GM12878 (cell line): ENCODE results near the gene STX16. TPM values are rescaled to one million over a fixed set of nuclear protein-coding genes. Genes with fewer than 3 reads are reported as not detected.

Experiments used
- ATF2 ChIP-seq: IDR thresholded peaks from 2 replicates; pipeline ENCODE4 v1.6.1; 2012; ENCODE audit warnings: low read length, inconsistent platforms
- BMI1 ChIP-seq: fragments of 450-650 bp; IDR thresholded peaks from 2 replicates; pipeline ENCODE4 v1.6.1; 2016; ENCODE audit warnings: mild to moderate bottlenecking, moderate library complexity, borderline replicate concordance
- CTCF ChIP-seq, 3 experiments: IDR thresholded peaks in 2 of 3; conservative IDR thresholded peaks in 1 of 3; 2 replicates each; pipeline ENCODE4 v1.5.1; 2011; ENCODE audit warnings: low read depth in 3 of 3, low read length in 3 of 3, mild to moderate bottlenecking in 3 of 3, control low read depth in 2 of 3, moderate library complexity in 2 of 3, inconsistent platforms in 1 of 3, mixed read lengths in 1 of 3; ENCODE audit not compliant: control insufficient read depth in 2 of 3, insufficient read depth in 1 of 3; ENCODE audit errors: extremely low read depth in 1 of 3
- ESRRA ChIP-seq: IDR thresholded peaks from 2 replicates; pipeline ENCODE4 v1.6.1; 2012; ENCODE audit warnings: mild to moderate bottlenecking, low read length, improper control_type of control experiment
- FOXM1 ChIP-seq: IDR thresholded peaks from 2 replicates; pipeline ENCODE4 v1.6.1; 2012; ENCODE audit warnings: low read depth, mild to moderate bottlenecking, inconsistent platforms, low read length, moderate library complexity
- HDAC2 ChIP-seq: fragments of 200-600 bp; sonication (generic); IDR thresholded peaks from 2 replicates; pipeline ENCODE4 v1.6.1; 2017
- IKZF2 ChIP-seq, 2 experiments: fragments of 450-650 bp; IDR thresholded peaks; 2 replicates each; pipeline ENCODE4 v1.6.1; 2017; ENCODE audit warnings: mild to moderate bottlenecking in 2 of 2, moderate library complexity in 2 of 2
- JUND ChIP-seq: IDR thresholded peaks from 2 replicates; pipeline ENCODE4 v1.6.1; 2012; ENCODE audit warnings: low read depth, mild to moderate bottlenecking, low read length, improper control_type of control experiment, moderate library complexity
- LARP7 ChIP-seq: fragments of 450-650 bp; IDR thresholded peaks from 2 replicates; pipeline ENCODE4 v1.6.1; 2017; ENCODE audit warnings: mild to moderate bottlenecking
- NR2F1 ChIP-seq: fragments of 450-650 bp; conservative IDR thresholded peaks from 2 replicates; pipeline ENCODE4 v1.6.1; 2017; ENCODE audit warnings: mild to moderate bottlenecking
- PAX5 ChIP-seq: IDR thresholded peaks from 2 replicates; pipeline ENCODE4 v1.6.1; 2011; ENCODE audit warnings: low read depth, low read length, borderline replicate concordance
- SMARCA5 ChIP-seq: fragments of 450-650 bp; IDR thresholded peaks from 2 replicates; pipeline ENCODE4 v1.6.1; 2017; ENCODE audit warnings: mild to moderate bottlenecking
- SREBF2 ChIP-seq: IDR thresholded peaks from 2 replicates; pipeline ENCODE4 v1.6.1; 2012; ENCODE audit warnings: mild to moderate bottlenecking, low read length
- SRF ChIP-seq, 2 experiments: IDR thresholded peaks; 2 replicates each; pipeline ENCODE4 v1.6.1; 2011; ENCODE audit warnings: low read depth in 2 of 2, low read length in 2 of 2, mild to moderate bottlenecking in 1 of 2, moderate library complexity in 1 of 2
- SUPT20H ChIP-seq: IDR thresholded peaks from 2 replicates; pipeline ENCODE4 v1.6.1; 2011; ENCODE audit warnings: low read depth, mild to moderate bottlenecking, low read length, moderate library complexity, borderline replicate concordance; ENCODE audit not compliant: control insufficient read depth
- TCF12 ChIP-seq: IDR thresholded peaks from 2 replicates; pipeline ENCODE4 v1.6.1; 2011; ENCODE audit warnings: low read depth, mild to moderate bottlenecking, low read length
- TCF3 ChIP-seq: IDR thresholded peaks from 2 replicates; pipeline ENCODE4 v1.6.1; 2012; ENCODE audit warnings: low read depth, mild to moderate bottlenecking, low read length, borderline replicate concordance; ENCODE audit not compliant: insufficient read depth
- ZBTB33 ChIP-seq: fragments of 450-650 bp; IDR thresholded peaks from 2 replicates; pipeline ENCODE4 v1.6.1; 2017; ENCODE audit warnings: mild to moderate bottlenecking
- ZNF217 ChIP-seq: fragments of 450-650 bp; IDR thresholded peaks from 2 replicates; pipeline ENCODE4 v1.6.1; 2017; ENCODE audit warnings: antibody characterized with exemption, mild to moderate bottlenecking
- ZNF24 ChIP-seq: fragments of 450-650 bp; IDR thresholded peaks from 2 replicates; pipeline ENCODE4 v1.6.1; 2017; ENCODE audit warnings: antibody characterized with exemption, mild to moderate bottlenecking
- polyA plus RNA-seq, 11 experiments: library from polyadenylated mRNA; depleted of rRNA in 4 of 11; unstranded in 6 of 11; stranded (reverse) in 5 of 11; fragments of >200 nt; fragmentation: Nextera tagmentation in 4 of 11; fragmentation: Illumina TruSeq in 1 of 11; extraction: Ambion mirVana in 4 of 11; extraction: Trizol in 1 of 11; gene quantifications; 1 replicate in 1 of 11; 2 replicates in 10 of 11; pipeline versions ENCODE4 v1.2.1 to v1.2.3, GENCODE V29; 2011 to 2016; ENCODE audit warnings: inconsistent platforms in 2 of 11, missing spikeins in 2 of 11, low read depth in 1 of 11
- total RNA-seq, 4 experiments: library from RNA; depleted of rRNA in 3 of 4; stranded (reverse); fragments of >200 nt in 3 of 4; fragmentation: Illumina TruSeq in 1 of 4; extraction: Trizol in 1 of 4; gene quantifications; 2 replicates each; pipeline versions ENCODE4 v1.2.1 to v1.2.3, GENCODE V29; 2013 to 2021

The STX16 gene
- total and polyA plus RNA-seq, 10 of the 15 experiments (the other 5 are each of a cell fraction or from before 2014, with no cell fraction given): 6.3 to 68.4 (median 35.8) TPM

- TF ChIP-seq CTCF (IDR thresholded peaks at IDR 0.05 in 2 of 3, conservative IDR thresholded peaks at IDR 0.05 in 1 of 3; ENCODE audit: control insufficient read depth in 2 of 3, extremely low read depth in 1 of 3, insufficient read depth in 1 of 3, low read depth in 3 of 3, low read length in 3 of 3) (peak; percentile 22 to 60 (median 44); a peak in 4 of 6 replicates), SREBF2 (peak; percentile 75), ZNF24 (peak; percentile 81; the same call in 1 of the 2 replicates), TCF3 (peak; percentile 86), IKZF2 (IDR thresholded peaks at IDR 0.05) (peak; percentile 91 to 93), LARP7 (peak; percentile 99), SMARCA5 (peak; percentile 98), PAX5 (peak; percentile 83; the same call in 1 of the 2 replicates), HDAC2 (peak; percentile 92), SRF (IDR thresholded peaks at IDR 0.05; ENCODE audit: low read depth in 2 of 2, low read length in 2 of 2) (peak; percentile 77 to 94), ESRRA (peak; percentile 88), SUPT20H (no peak), ZNF217 (peak; percentile 87), NR2F1 (peak; percentile 87), JUND (no peak), TCF12 (0 out of 2 replicates have a peak, but pooled peaks have one; percentile 64), FOXM1 (0 out of 2 replicates have a peak, but pooled peaks have one; percentile 42), ZBTB33 (no peak), BMI1 (no peak), ATF2 (no peak)
Measured at GRCh38 chr20:58650776-58651558, at the start of gene STX16 (continued).
